Midbrain (tissue), 1 donor: ENCODE measurements around the gene CBX8.

ENCODE experiments used
- DNase-seq: peaks from one replicate; lab custom pipeline; 2025; lab: John Stamatoyannopoulos, UW

The CBX8 gene

GRCh38 chr17:79792984-79793923 lies 3.6 kb downstream of the CBX8 start:
- no peak for DNase-seq

- DNase-seq: no peak
Observed at GRCh38 chr17:79792341-79792871, 4.5 kb downstream of the CBX8 start.

- no peak for DNase-seq
Observed at GRCh38 chr17:79791735-79792161, 5.1 kb downstream of the CBX8 start.

GRCh38 chr17:79790805-79791734 lies 5.8 kb downstream of the CBX8 start:
- no peak for DNase-seq

GRCh38 chr17:79789943-79790804 lies 6.7 kb downstream of the CBX8 start:
- DNase-seq: peak; percentile 30

GRCh38 chr17:79788989-79789942 lies 7.6 kb downstream of the CBX8 start:
- DNase-seq: no peak

- no peak for DNase-seq
Observed at GRCh38 chr17:79788455-79788854, 8.4 kb downstream of the CBX8 start.

- DNase-seq: no peak
Observed at GRCh38 chr17:79786930-79787643, 9.8 kb downstream of the CBX8 start.

GRCh38 chr17:79785900-79786810 lies 10.7 kb downstream of the CBX8 start:
- DNase-seq: no peak

GRCh38 chr17:79785017-79785899 lies 11.6 kb downstream of the CBX8 start:
- no peak for DNase-seq

- no peak for DNase-seq
Observed at GRCh38 chr17:79784353-79785016, 12.4 kb downstream of the CBX8 start.

GRCh38 chr17:79783891-79784290 lies 13.0 kb downstream of the CBX8 start:
- DNase-seq: no peak

GRCh38 chr17:79781736-79782575 lies 14.9 kb downstream of the CBX8 start:
- DNase-seq: no peak

GRCh38 chr17:79781012-79781650 lies 15.7 kb downstream of the CBX8 start:
- no peak for DNase-seq

- no peak for DNase-seq
Observed at GRCh38 chr17:79779661-79780365, 17.1 kb downstream of the CBX8 start.
